SH-SY5Y (cell line): ENCODE data around the gene PCDHGA1.

Source experiments
- GATA2 ChIP-seq: IDR thresholded peaks from 2 replicates; pipeline ENCODE4 v1.6.1; 2011; ENCODE audit warnings: mild to moderate bottlenecking, low read depth, low read length
- GATA3 ChIP-seq: IDR thresholded peaks from 2 replicates; pipeline ENCODE4 v1.6.1; 2011; ENCODE audit warnings: low read depth, mild to moderate bottlenecking, low read length, moderate library complexity

GRCh38 chr5:141320225-141321169, 9.8 kb upstream of the PCDHGA1 start, which contains the start of gene TAF7:
- no peak for TF ChIP-seq GATA2
- no peak for TF ChIP-seq GATA3
